H1 (cell line): ENCODE data around the gene PTCH2. TPM values are rescaled to one million over a fixed set of nuclear protein-coding genes. Genes with fewer than 3 reads are reported as not detected.

Experiments
- CHD7 ChIP-seq: fragments of 300-600 bp; sonication (generic); IDR thresholded peaks from 2 replicates; pipeline ENCODE4 v1.7.1; 2012; ENCODE audit warnings: low read length, moderate library complexity, mild to moderate bottlenecking, inconsistent platforms; ENCODE audit not compliant: insufficient replicate concordance
- polyA plus RNA-seq, 7 experiments: library from polyadenylated mRNA; depleted of rRNA in 3 of 7; stranded (reverse) in 5 of 7; unstranded in 2 of 7; fragments of >200 nt in 5 of 7; fragments of 200-250 nt in 2 of 7; gene quantifications; 1 replicate in 5 of 7; 2 replicates in 1 of 7; 4 replicates in 1 of 7; pipeline versions ENCODE4 v1.2.1 to v1.2.3, GENCODE V29; 2011 to 2013; ENCODE audit warnings: missing spikeins in 2 of 7, mixed read lengths in 2 of 7
- total RNA-seq: library from RNA; stranded (reverse); fragmentation: NEBNext Ultra II Directional; extraction: Animal tissue kit (Norgen Biotek cat#: 25700); gene quantifications from 2 replicates; pipeline ENCODE4 v1.2.1, GENCODE V29; 2021

Gene PTCH2
- total and polyA plus RNA-seq, 2 of the 8 experiments (the other 6 are each of a cell fraction or from before 2014, with no cell fraction given): 0.35 to 1.2 TPM

DNA sequence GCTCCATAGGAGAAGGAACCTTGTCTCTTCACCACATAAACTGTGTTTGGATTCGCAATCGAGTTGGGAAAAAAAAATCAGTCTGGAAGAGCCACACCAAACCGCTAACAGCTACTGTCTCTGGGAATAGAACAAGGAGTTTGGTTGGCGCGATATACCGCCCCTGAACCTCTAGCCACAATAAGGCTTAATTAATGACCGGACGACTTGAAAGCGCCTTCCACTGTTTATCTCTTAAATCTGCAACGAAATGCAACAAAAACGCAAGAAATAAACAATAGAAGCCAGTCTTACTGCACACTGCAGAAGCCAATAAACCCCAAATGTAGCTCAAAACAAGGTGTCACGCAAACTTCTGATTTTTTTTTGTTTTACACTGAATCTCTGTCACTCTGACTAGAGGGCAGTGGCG is 23.9 kb downstream of the PTCH2 start (continued):
- no peak for TF ChIP-seq CHD7
